GM19025 (cell line): ENCODE measurements around the gene ERCC4.

Experiments
- ATAC-seq: cut with Tn5 transposase; IDR thresholded peaks from one replicate; pipeline ENCODE4 v1.9.1; 2021; ENCODE audit warnings: mild to moderate bottlenecking, low read depth, moderate library complexity; ENCODE audit not compliant: unreplicated experiment

ERCC4 gene

DNA sequence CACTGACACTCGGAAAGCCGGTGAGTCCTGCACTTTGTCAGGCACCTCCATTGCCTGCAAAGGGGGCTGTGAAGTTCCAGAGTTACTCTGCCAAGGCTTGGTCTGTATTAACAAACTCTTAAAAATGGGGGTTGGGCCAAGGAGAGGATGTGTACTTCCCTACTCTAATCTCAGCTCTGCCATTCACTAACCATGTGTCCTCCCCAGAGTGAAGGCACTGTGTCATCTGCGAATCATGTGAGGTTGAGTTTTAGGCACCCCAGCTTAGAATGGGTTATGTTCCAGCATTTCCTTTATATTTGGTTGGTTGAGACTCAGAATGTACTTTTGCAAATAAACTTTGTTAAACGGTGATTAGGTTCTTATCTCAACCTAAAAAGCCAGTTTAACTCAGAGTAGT is 24.9 kb downstream of the ERCC4 start:
- ATAC-seq = no peak

DNA sequence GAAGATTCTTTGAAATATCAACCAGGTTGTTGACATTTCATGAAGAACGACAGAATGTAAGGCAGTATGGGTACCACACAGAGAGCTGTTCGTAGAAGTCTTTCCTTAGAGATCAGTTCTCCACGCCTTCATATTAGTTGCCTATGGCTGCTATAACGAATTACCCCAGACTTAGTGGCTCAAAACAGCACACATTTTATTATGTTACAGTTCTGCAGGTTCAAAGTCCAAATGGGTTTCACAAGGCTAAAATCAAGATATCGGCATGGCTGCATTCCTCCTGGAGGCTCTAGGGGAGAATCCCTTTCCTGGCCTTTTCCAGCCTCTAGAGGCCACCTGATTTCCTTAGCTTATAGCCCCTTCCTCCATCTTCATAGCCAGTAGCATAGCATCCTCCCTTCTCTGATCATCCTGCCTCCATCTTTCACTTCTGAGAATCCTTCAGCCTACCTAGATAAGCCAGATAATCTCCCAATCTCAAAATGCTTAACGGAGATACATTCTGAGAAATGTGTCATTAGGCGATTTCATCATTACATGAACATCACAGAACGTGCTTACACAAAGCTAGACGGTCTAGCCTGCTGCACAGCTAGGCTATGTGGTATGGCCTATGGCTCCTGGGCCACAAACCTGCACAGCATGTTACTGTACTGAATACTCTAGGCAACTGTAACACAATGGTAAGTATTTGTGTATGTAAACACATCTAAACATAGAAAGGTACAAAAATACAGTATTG is 26.0 kb downstream of the ERCC4 start:
- no peak for ATAC-seq

DNA sequence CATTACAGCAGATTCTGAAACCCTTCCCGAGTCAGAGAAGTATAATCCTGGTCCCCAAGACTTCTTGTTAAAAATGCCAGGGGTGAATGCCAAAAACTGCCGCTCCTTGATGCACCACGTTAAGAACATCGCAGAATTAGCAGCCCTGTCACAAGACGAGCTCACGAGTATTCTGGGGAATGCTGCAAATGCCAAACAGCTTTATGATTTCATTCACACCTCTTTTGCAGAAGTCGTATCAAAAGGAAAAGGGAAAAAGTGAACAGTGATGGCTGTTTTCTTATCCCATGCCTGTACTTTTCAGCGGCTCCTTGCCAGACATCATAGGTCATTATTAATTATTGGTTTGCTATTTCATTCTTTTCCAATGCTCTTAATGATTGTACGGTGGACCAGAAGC is 28.1 kb downstream of the ERCC4 start:
- ATAC-seq = no peak

DNA sequence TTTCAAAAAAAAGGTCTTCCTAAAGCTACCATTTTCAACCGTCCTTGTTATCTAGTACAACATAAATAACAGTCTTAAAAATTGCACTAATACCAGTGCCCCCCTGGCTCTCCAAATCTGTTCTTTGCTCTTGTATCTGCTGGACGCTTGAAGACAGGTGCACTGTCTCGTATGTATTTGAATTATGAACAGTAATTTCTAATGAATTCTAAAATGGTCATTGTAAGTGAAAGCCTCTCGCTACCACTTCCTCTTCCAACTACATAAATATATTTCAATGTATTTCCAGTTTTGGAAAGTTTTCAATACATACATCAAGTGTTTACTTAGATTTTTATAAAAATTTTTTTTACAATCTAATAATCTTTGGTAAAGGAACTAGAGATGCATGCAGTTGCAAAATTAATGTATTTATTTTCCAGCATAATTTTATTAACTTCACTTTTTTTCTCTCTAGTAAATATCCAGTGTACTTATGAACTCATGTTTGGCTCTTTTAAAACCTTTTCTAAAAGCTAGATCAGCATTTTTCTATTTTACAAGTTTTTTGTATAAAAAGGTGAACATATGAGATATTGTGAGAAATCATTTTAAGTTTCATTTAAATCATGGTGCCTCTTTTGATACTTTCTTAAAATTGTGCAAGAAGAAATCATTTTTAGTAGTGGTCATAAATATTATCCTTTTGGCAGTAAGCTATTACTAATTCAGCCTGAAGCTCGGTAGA is 31.0 kb downstream of the ERCC4 start:
- ATAC-seq = no peak

DNA sequence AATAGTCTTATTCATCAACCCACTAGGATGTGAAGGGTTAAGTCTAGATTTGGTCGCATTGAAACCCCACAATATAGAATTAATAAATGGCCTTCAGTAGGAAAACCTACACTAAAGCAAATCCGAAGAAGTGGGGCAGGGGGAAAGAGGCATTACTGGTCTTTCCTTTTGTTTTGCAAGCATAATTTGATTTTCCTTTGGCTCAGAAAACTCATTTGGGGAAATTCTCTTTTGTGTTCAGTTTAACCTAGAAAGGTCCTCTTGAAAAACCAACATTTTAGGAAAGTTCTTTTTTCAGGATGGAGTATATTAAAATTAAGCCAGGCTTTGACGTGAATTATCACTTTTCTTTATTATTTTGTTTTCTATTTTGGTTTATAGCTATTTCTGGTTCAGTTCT is 31.7 kb downstream of the ERCC4 start:
- ATAC-seq = no peak

DNA sequence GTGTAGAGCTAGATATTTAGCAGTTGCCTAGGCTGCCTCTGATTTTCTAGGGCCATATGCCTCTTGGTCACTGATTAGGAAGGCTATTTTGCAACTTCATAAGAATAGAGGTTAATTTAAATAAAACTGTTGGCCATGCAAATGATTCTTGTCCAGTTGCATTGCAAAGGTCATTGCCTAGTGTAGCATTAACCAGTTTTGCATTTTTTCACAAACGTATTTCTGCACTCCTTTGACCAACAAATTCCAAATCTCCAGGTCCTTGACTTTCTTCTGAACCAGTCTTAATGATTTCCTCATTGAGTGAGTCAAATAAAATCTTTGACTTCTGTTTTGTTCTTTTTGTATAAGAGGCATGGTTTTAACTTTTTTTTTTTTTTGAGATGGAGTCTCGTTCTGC is 33.5 kb downstream of the ERCC4 start:
- ATAC-seq = no peak

DNA sequence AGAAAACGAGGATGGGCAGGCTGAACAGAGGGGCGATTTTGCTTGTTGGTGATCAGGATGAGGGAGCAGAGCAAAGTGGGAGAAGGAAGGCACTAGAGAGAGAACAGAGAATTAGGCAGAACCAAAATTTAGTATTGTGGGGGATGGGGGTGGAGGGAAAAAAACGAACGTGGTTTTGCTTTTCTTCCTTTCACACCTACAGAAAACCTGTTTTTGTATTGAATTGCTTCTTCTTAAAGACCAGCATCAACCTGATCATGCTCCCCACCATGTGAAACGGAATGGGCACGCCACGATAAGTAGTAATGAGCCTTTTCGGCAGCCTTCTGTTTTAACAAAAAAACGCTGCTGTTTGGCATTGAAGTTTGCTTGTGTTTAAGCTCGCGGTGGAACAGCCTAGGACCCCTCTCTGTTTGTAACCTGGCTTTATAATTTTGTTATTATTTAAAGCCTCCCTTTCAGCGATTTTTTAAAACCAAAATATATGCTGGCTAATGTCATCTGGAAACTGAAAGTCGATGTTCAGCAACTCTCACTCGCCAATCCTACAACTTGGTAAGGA is 36.8 kb downstream of the ERCC4 start:
- no peak for ATAC-seq

DNA sequence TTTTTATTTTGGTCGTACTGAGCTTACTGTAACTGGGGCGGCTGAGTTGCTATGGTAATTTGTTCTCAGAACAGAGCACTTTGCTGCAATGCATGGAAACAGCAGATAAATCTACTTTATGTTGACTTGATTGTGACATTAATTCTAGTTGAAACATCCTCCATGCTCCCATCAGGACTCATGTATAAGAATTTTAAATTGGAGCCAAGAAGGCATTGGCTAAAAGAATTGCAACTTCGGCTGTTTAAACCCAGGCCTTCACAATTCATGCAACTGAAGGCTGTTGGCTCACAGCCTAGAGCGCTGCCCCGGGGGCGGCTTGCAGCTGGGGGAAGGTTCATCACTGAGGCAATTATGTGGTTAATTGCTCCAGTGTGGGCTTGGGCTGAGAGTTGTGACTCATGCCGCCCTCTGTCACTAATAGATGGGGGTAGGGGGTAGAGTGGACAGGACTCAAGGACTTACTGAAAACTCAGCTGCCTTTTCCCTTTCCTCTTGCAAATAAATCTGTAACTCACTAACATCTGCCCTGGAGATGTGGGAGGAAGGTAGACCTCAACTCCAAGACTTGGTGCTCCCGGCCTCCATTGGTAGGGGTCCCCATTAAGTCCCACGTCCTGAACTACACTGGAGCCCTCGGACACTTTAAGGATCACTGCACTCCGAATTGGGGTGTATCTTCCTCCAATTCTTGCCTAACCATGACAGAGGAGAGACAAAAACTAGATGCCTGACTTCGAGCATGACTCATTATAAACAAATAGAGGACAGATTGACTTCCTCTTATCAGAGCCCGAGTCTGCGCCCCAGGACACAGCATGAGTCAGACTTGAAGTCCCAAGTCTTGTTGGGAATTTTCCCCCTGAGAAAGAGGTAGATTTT is 37.5 kb downstream of the ERCC4 start:
- peak; percentile 64 for ATAC-seq

DNA sequence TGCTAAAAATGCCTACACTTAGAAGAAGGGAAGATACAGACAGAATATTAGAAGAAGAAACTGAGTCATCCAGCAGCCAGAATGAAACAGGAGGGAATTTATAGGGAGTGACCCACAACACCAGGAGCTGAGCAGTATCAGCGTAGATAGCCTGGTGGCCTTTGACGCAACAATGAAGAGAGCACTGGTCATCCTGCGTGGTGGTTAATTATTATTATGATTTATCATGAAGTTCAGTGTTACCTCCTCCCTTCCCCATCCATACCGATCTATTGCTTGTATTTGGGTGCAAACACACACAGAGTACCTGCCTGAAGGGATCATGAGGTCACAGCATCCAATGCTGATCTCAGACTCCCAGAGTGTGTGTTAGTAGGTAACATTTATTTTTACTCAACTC is 38.5 kb downstream of the ERCC4 start:
- ATAC-seq = no peak

DNA sequence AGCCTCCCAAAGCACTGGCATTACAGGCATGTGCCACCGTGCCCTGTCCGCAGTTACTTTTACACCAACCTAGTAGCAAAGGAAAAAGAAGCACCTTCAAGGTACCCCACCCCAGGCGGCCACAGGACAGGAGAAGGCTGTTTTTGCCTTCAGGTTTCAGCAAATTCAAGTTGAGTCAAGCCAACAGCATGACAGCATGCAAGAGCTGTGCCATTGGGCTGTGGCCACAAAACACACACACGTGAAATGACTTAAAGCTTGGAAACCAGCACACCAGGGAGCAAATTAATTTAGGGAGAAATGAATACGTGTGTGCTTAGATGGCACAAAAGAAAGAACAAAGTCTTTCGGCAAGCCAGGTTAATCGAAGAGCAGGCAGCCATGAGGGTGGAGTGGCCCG is 39.7 kb downstream of the ERCC4 start:
- ATAC-seq = no peak

DNA sequence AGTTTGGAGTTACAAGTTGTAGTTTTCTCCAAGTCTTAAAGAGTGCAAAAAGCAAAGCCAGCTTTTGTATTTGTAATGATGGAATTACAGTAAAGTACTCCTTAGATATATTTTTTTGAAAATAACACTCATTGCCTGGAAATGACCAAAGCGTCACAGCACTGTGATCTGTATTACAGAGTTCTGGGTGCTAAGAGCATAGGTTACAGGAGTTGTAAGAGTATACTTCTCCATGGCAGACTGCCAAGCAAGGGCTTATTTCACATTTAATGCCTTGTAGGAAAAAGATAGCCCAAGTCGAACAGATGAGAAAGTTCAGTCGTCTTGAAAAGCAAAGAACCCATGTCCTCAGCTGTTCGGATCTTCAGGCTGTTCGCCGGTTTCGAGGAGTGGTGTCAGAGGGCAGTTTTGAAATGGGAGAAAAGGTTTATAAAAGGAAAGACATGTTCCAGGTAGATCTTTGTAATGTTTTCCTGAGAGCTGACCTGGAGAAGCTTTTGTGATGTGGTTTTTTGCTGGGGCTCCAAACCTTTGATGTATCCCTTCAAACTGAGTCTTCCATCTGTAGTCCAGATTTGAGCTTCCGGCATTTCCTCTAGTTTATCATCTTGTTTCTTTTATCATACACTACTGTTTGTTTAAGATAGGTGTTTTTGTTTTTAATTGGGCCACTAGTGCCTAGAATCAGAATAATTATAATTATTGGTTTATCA is 41.3 kb downstream of the ERCC4 start:
- no peak for ATAC-seq

DNA sequence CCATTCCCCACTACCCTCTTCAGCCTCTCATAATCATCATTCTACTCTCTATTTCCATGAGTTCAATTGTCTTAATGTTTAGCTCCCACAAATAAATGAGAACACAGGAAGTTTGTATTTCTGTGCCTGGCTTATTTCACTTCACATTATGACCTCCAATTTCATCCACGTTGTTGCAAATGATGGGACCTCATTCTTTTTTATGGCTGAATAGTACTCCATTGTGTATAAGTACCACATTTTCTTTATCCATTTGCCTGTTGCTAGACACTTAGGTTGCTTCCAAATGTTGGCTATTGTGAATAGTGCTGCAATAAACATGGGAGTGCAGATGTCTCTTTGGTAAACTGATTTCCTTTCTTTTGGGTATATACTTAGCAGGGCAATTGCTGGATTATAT is 42.3 kb downstream of the ERCC4 start:
- ATAC-seq = no peak

DNA sequence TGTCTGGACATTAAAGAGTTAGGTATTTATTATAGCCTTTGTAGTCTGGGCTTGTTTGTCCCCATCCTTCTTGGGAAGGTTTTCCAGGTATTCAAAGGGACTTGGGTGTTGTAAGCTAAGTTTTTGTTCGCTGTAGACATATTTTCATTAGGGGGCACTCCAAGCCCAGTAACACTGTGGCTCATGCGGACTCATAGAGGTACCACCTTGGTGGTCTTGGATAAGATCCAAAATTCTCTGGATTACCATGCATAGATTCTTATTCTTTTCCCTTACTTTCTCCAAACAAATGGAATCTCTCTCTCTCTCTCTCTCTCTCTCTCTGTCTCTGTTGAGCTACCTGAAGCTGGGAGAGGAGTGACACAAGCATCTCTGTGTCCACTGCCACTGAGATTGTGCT is 48.9 kb downstream of the ERCC4 start:
- ATAC-seq = no peak

DNA sequence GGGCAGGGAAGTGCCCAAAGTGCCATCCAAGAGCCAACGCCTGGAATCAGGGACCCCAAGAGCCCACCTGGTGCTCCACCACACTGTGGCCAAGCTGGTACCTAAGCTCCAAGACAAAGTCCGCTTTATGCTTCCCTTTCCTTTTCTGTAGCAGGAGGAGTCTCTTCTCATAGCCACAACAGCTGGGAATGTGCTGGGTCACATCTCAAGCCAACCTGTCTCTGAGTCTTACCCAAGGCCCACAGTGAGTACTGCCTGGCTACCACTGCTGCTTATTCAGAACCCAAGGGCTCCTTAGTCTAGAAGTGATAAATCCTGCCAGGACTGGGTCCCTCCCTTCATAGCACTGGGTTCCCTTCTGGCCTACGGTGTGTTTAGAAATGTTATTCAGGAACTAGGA is 49.8 kb downstream of the ERCC4 start:
- no peak for ATAC-seq

DNA sequence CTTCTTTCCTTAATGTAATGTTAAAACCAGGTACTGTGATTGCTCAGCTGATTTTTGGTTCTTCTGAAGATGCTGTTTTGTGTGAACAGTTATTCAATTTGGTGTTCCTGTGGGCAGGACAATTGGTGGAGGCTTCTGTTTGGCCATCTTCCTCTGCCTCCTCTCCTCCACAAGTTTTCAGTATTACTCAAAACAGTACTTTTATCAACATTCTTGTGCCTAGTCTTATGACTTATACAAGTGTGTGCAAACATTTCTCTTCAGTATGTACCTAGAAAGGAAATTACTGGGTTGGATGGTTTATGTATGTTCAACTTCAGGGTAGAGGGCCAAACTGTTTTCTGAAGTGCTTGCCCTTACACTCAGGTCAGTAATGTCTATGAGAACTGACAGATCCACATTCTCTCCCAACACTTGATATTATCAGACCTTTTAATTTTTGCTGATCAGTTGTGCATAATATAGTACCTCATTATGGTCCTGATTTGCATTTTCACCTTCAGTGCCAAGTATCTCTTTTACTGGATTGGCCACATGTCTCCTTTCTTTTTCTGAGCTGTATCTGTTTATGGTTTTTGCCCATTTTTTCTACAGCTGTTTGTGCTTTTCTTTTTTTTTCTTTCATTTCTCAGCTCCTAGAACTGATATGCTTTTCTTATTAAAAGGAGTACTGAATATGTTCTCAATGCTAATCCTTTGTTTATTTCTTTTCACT is 50.9 kb downstream of the ERCC4 start:
- ATAC-seq = no peak

DNA sequence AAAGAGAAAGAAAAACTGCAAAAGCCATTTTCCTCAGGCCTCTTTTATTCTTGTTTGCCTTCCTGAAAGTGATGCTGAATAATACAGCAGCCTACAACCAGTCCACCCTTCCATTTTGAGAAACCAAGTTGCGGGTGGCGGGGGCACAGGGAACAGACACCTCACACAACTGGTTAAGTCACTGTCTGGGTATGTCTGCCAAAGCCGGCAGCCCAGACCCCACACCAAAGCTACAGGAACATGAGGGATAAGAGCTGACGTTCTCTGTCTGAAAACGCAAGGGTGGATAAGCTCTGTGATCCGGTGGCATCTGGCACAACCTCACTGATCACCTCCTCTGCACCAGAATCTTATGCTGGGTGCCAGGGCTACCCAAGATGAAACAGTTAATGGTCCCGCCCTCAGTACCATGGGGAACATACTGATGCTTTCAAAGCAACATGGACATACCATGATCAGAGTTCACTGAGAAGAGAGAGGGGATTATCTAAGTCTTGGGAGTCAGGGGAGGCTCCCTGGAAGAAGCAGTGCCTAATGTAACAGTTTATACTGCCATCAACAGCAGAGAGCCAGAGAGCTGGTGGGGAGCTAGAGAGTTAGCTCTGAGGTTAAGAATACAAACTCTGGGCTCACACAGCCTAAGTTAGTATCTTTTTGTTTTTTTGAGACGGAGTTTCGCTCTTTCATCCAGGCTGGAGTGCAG is 53.5 kb downstream of the ERCC4 start:
- no peak for ATAC-seq

DNA sequence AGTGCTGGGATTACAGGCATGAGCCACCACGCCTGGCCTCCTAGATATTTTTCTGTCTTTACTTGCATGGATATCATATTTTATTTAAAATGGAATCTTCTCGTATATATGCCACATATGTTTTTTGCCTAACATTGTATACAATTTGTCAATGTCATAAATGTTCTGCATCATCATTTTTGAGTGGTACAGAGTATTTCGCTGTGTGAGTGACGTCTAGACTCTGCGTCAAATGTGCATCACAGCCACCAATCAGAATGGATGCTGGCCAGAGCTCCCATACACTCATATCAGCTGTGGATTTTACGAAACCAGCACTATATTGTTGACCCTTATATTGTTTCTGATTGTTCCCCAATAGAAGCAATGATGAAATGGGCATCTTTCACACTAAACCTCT is 57.2 kb downstream of the ERCC4 start:
- ATAC-seq = no peak

DNA sequence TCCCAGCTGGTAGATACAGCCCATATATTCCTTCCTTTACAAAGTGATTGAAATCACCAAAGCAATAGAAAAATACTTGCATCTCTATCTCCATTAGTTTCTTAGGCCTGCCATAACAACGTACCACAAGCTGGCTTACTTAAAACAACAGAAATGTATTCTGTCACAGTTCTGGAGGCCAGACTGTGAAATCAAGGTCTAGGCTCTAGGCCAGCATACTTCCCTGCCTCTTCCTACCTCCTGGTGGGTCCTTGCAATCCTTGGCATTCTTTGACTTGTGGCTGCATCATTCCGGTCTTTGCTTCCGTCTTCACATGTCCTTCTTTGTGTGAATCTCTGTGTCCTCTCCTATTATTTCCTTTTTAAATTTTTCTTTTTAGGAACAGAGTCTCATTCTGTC is 62.5 kb downstream of the ERCC4 start:
- ATAC-seq = no peak

DNA sequence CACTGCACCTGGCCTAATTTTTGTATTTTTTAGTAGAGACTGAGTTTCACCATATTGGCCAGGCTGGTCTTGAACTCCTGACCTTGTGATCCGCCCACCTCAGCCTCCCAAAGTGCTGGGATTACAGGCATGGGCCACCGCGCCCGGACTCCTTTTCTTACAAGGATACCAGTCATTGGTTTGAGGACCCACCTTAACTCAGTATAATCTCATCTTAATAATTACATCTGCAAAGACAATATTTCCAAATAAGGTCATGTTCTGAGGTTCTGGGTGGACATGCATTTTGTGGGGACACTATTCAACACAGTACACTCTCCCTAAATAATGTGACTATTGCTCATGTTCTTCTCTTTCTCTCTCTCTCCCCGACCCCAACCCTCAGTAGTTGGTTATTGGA is 63.7 kb downstream of the ERCC4 start:
- ATAC-seq = no peak
